Common myeloid progenitor, CD34-positive (primary cell): ENCODE results near the gene ABCC12.

Experiments
- CTCF ChIA-PET: fragments of 350-600 bp; sonication (Branson Sonifier 250); formaldehyde crosslinking; loops from one replicate; lab custom pipeline; 2021; ENCODE audit warnings: antibody characterized with exemption; lab: Charles Lee
- POLR2A ChIA-PET: fragments of 350-600 bp; sonication (Branson Sonifier 250); formaldehyde crosslinking; loops from one replicate; lab custom pipeline; 2021; ENCODE audit warnings: antibody characterized with exemption; lab: Charles Lee
- DNase-seq, 3 donors: peaks; one replicate each; pipeline versions ENCODE4 v3.0.0 to v3.0.0-alpha.2; 2013
- H3K27ac ChIP-seq, 2 experiments: 1 replicate in 1 of 2; 2 replicates in 1 of 2; pipeline ENCODE4 v1.7.0; 2013; ENCODE audit warnings: inconsistent platforms in 2 of 2, low read length in 2 of 2, mild to moderate bottlenecking in 2 of 2, low read depth in 1 of 2, moderate library complexity in 1 of 2; ENCODE audit not compliant: severe bottlenecking in 2 of 2, insufficient read depth in 1 of 2, poor library complexity in 1 of 2
- H3K27me3 ChIP-seq, 5 experiments: replicated peaks in 2 of 5; 1 replicate in 3 of 5; 2 replicates in 2 of 5; pipeline versions ENCODE4 v1.6.1 to v1.7.0; 2013; ENCODE audit warnings: low read length in 4 of 5, mild to moderate bottlenecking in 2 of 5, moderate library complexity in 2 of 5, inconsistent platforms in 1 of 5; ENCODE audit not compliant: insufficient read depth in 5 of 5, control insufficient read depth in 4 of 5
- H3K36me3 ChIP-seq, 4 experiments: 1 replicate in 2 of 4; 2 replicates in 2 of 4; pipeline versions ENCODE4 v1.6.1 to v1.7.0; 2013; ENCODE audit warnings: low read length in 3 of 4, control low read depth in 1 of 4, mild to moderate bottlenecking in 1 of 4; ENCODE audit not compliant: control insufficient read depth in 4 of 4, insufficient read depth in 4 of 4
- H3K4me1 ChIP-seq, 4 experiments: 1 replicate in 3 of 4; 2 replicates in 1 of 4; pipeline versions ENCODE4 v1.6.1 to v1.7.1; 2013; ENCODE audit warnings: low read length in 3 of 4, mild to moderate bottlenecking in 3 of 4, control low read depth in 1 of 4, inconsistent platforms in 1 of 4, moderate library complexity in 1 of 4; ENCODE audit not compliant: control insufficient read depth in 4 of 4, insufficient read depth in 4 of 4; ENCODE audit errors: control extremely low read depth in 1 of 4
- H3K4me3 ChIP-seq, 7 experiments: 1 replicate in 4 of 7; 2 replicates in 3 of 7; pipeline versions ENCODE4 v1.5.1 to v1.7.0; 2013; ENCODE audit warnings: mild to moderate bottlenecking in 7 of 7, low read length in 6 of 7, moderate library complexity in 6 of 7, inconsistent platforms in 2 of 7, low read depth in 2 of 7, control low read depth in 1 of 7; ENCODE audit not compliant: insufficient read depth in 4 of 7, control insufficient read depth in 1 of 7; ENCODE audit errors: extremely low read depth in 1 of 7
- H3K9me3 ChIP-seq, 5 experiments: 1 replicate in 4 of 5; 2 replicates in 1 of 5; pipeline versions ENCODE4 v1.6.1 to v1.7.1; 2013; ENCODE audit warnings: low read length in 4 of 5, mild to moderate bottlenecking in 2 of 5, inconsistent platforms in 1 of 5, low read depth in 1 of 5, moderate library complexity in 1 of 5; ENCODE audit not compliant: control insufficient read depth in 4 of 5, insufficient read depth in 2 of 5; ENCODE audit errors: control extremely low read depth in 1 of 5
- WGBS: methylation state at CpG from one replicate; pipeline ENCODE4 v1.1.5; 2013; ENCODE audit not compliant: insufficient coverage; 5-methylcytosine and 5-hydroxymethylcytosine counted together

Gene ABCC12

GRCh38 chr16:48165961-48166578 lies 10.3 kb upstream of the ABCC12 start:
- POLR2A ChIA-PET: no interaction called here
- DNase-seq: peak in 1 of 3 donors; percentile 3
- CTCF ChIA-PET: interaction anchor here (0.8 to 3.7 kb wide), 6 partner anchors 8 to 1218 kb away, joined by 3 to 11 read pairs (median 4); no protein-coding TSS in a partner anchor
- peaks cover 0 to 9% (median 4%) of the 10 kb centered on the region in 4 experiments for H3K4me1 ChIP-seq
- H3K27me3 ChIP-seq: peaks cover 0 to 2% (median 0%) of the 10 kb centered on the region in 5 experiments
- no peak overlapping the region for H3K4me3 ChIP-seq
- WGBS: 92% methylated on average over 3 of the region's 4 CpGs
- H3K9me3 ChIP-seq: no peaks in the 10 kb centered on the region
- no peak overlapping the region for H3K27ac ChIP-seq
- no peaks in the 10 kb centered on the region for H3K36me3 ChIP-seq

GRCh38 chr16:48164907-48165715 lies 9.3 kb upstream of the ABCC12 start:
- 29% methylated on average over 15 of the region's 16 CpGs for WGBS
- ChIA-PET POLR2A (no interaction called here), CTCF (interaction anchor here (0.8 to 3.7 kb wide), 15 partner anchors 9 to 1584 kb away, joined by 3 to 11 read pairs (median 4); partner anchors contain the start of gene ABCC12)
- Histone ChIP-seq H3K4me1 (peaks cover 0 to 9% (median 4%) of the 10 kb centered on the region in 4 experiments), H3K27me3 (peaks cover 0 to 2% (median 0%) of the 10 kb centered on the region in 5 experiments), H3K4me3 (peak overlapping the region in 1 of 7 experiments; percentile 28), H3K36me3 (no peaks in the 10 kb centered on the region), H3K27ac (no peak overlapping the region), H3K9me3 (no peaks in the 10 kb centered on the region)
- peak; percentile 28 to 48 (median 35) for DNase-seq

GRCh38 chr16:48162839-48163410 lies 7.1 kb upstream of the ABCC12 start:
- Histone ChIP-seq H3K36me3 (no peaks in the 10 kb centered on the region), H3K27ac (no peak overlapping the region), H3K4me3 (no peak overlapping the region), H3K4me1 (peaks cover 0 to 9% (median 4%) of the 10 kb centered on the region in 4 experiments), H3K9me3 (no peaks in the 10 kb centered on the region), H3K27me3 (peaks cover 0 to 10% (median 2%) of the 10 kb centered on the region in 5 experiments)
- ChIA-PET CTCF (interaction anchor here (0.5 to 0.8 kb wide), 2 partner anchors 1015 to 1215 kb away, joined by 3 read pairs; no protein-coding TSS in a partner anchor), POLR2A (no interaction called here)
- no peak for DNase-seq
- WGBS: 85% methylated on average over 9 of the region's 9 CpGs

- POLR2A ChIA-PET: no interaction called here
These were observed 6.1 kb upstream of the ABCC12 start for GRCh38 chr16:48161906-48162305.

GRCh38 chr16:48160575-48160974 lies 4.8 kb upstream of the ABCC12 start:
- ChIA-PET CTCF (interaction anchor here (1.2 to 1.3 kb wide), 2 partner anchors 8 to 1017 kb away, joined by 3 read pairs; partner anchors contain the start of gene NETO2), POLR2A (no interaction called here)
- DNase-seq: no peak
- WGBS: 96% methylated on average over 5 of the region's 6 CpGs
- H3K4me1 ChIP-seq: peaks cover 0 to 11% (median 5%) of the 10 kb centered on the region in 4 experiments
- H3K4me3 ChIP-seq: no peak overlapping the region
- H3K27me3 ChIP-seq: peaks cover 0 to 15% (median 2%) of the 10 kb centered on the region in 5 experiments
- H3K27ac ChIP-seq: no peak overlapping the region
- no peaks in the 10 kb centered on the region for H3K36me3 ChIP-seq
- no peaks in the 10 kb centered on the region for H3K9me3 ChIP-seq

More at GRCh38 chr16:48161906-48162305, 6.1 kb upstream of the ABCC12 start:
- Histone ChIP-seq H3K9me3 (no peaks in the 10 kb centered on the region), H3K36me3 (no peaks in the 10 kb centered on the region), H3K27me3 (peaks cover 0 to 15% (median 2%) of the 10 kb centered on the region in 5 experiments), H3K27ac (no peak overlapping the region), H3K4me3 (no peak overlapping the region), H3K4me1 (peaks cover 0 to 9% (median 4%) of the 10 kb centered on the region in 4 experiments)
- no peak for DNase-seq
- CTCF ChIA-PET: interaction anchor here (0.6 to 1.2 kb wide), 2 partner anchors 9 to 372 kb away, joined by 3 read pairs; no protein-coding TSS in a partner anchor
- WGBS: 91% methylated on average over 4 of the region's 4 CpGs

GRCh38 chr16:48158296-48158695 lies 2.5 kb upstream of the ABCC12 start:
- WGBS: 77% methylated on average over 2 of the region's 4 CpGs
- no peak overlapping the region for H3K4me3 ChIP-seq
- peaks cover 0 to 3% (median under 1%) of the 10 kb centered on the region in 4 experiments for H3K4me1 ChIP-seq
- H3K27me3 ChIP-seq: peaks cover 0 to 18% (median 2%) of the 10 kb centered on the region in 5 experiments
- no peaks in the 10 kb centered on the region for H3K9me3 ChIP-seq
- ChIA-PET POLR2A (no interaction called here), CTCF (interaction anchor here (0.9 to 2.8 kb wide), 6 partner anchors 12 to 1016 kb away, joined by 3 to 9 read pairs (median 4); partner anchors contain the start of gene NETO2)
- no peak overlapping the region for H3K27ac ChIP-seq
- peak; percentile 23 to 67 (median 65) for DNase-seq
- no peaks in the 10 kb centered on the region for H3K36me3 ChIP-seq
